ENCODE results near the gene LAMC2. TPM values are rescaled to one million over a fixed set of nuclear protein-coding genes. Genes with fewer than 3 reads are reported as not detected.
A peak's percentile ranks its signal among the peaks of the same experiment; 100 is the strongest.

Gene LAMC2
- total RNA-seq, 4 donors from 2014 or later = 24.2 to 46.5 (median 35.5) TPM

- no peaks in the 10 kb centered on the region for H3K9me3 ChIP-seq
- H3K27me3 ChIP-seq = no peaks in the 10 kb centered on the region
- WGBS = no CpG with 5 or more reads among the region's 2 CpGs
- H3K4me1 ChIP-seq = peaks cover 61% of the 10 kb centered on the region
- no peaks in the 10 kb centered on the region for H3K36me3 ChIP-seq
- DNase-seq (ENCODE audit: low spot score in 2 of 2) = peak in 1 of 2 donors; percentile 85
- TF ChIP-seq POLR2AphosphoS5 (IDR thresholded peaks at IDR 0.05) (peak; percentile 61 to 96 (median 84)), EP300 (IDR thresholded peaks at IDR 0.05) (no peak)
- H3K4me3 ChIP-seq = no peak overlapping the region
- peak overlapping the region; percentile 6 for H3K27ac ChIP-seq
Observed at GRCh38 chr1:183281039-183281438, 95.0 kb downstream of the LAMC2 start.

- Histone ChIP-seq H3K27me3 (no peaks in the 10 kb centered on the region), H3K4me1 (peaks cover 61% of the 10 kb centered on the region), H3K27ac (peak overlapping the region; percentile 58), H3K36me3 (no peaks in the 10 kb centered on the region), H3K4me3 (no peak overlapping the region), H3K9me3 (no peaks in the 10 kb centered on the region)
- TF ChIP-seq CTCF (IDR thresholded peaks at IDR 0.05) = peak; percentile 87 to 92
- no peak for TF ChIP-seq POLR2A (IDR thresholded peaks at IDR 0.05)
- no peak for TF ChIP-seq POLR2AphosphoS5 (IDR thresholded peaks at IDR 0.05)
- TF ChIP-seq EP300 (IDR thresholded peaks at IDR 0.05) = no peak
- WGBS = 34% methylated on average over 11 of the region's 12 CpGs
- DNase-seq (ENCODE audit: low spot score in 2 of 2) = peak; percentile 95
Observed at GRCh38 chr1:183281553-183282091, 95.6 kb downstream of the LAMC2 start.

- no peak for DNase-seq (ENCODE audit: low spot score in 2 of 2)
- WGBS = 86% methylated on average over 9 of the region's 9 CpGs
- Histone ChIP-seq H3K36me3 (no peaks in the 10 kb centered on the region), H3K4me3 (no peak overlapping the region), H3K4me1 (peaks cover 61% of the 10 kb centered on the region), H3K27me3 (no peaks in the 10 kb centered on the region), H3K9me3 (no peaks in the 10 kb centered on the region), H3K27ac (peak overlapping the region; percentile 58)
- no peak for TF ChIP-seq EP300 (IDR thresholded peaks at IDR 0.05)
- TF ChIP-seq POLR2A (IDR thresholded peaks at IDR 0.05) = no peak
- TF ChIP-seq CTCF (IDR thresholded peaks at IDR 0.05) = no peak
- TF ChIP-seq POLR2AphosphoS5 (IDR thresholded peaks at IDR 0.05) = no peak
Observed at GRCh38 chr1:183282101-183282855, 96.2 kb downstream of the LAMC2 start.

- Histone ChIP-seq H3K27me3 (no peaks in the 10 kb centered on the region), H3K4me1 (peaks cover 52% of the 10 kb centered on the region), H3K9me3 (no peaks in the 10 kb centered on the region), H3K27ac (no peak overlapping the region), H3K4me3 (no peak overlapping the region), H3K36me3 (no peaks in the 10 kb centered on the region)
- no peak for DNase-seq (ENCODE audit: low spot score in 2 of 2)
- TF ChIP-seq CTCF (IDR thresholded peaks at IDR 0.05) (no peak), POLR2A (IDR thresholded peaks at IDR 0.05) (no peak), POLR2AphosphoS5 (IDR thresholded peaks at IDR 0.05) (no peak), EP300 (IDR thresholded peaks at IDR 0.05) (no peak)
- 74% methylated on average over 5 of the region's 5 CpGs for WGBS
Observed at GRCh38 chr1:183283286-183283685, 97.2 kb downstream of the LAMC2 start.

GRCh38 chr1:183284086-183284485, 98.0 kb downstream of the LAMC2 start:
- H3K36me3 ChIP-seq = no peaks in the 10 kb centered on the region
- no peak for DNase-seq (ENCODE audit: low spot score in 2 of 2)
- peaks cover 44% of the 10 kb centered on the region for H3K4me1 ChIP-seq
- TF ChIP-seq POLR2A (IDR thresholded peaks at IDR 0.05) (no peak), POLR2AphosphoS5 (IDR thresholded peaks at IDR 0.05) (no peak), CTCF (IDR thresholded peaks at IDR 0.05) (no peak), EP300 (IDR thresholded peaks at IDR 0.05) (no peak)
- WGBS = 68% methylated on average over 5 of the region's 5 CpGs
- no peaks in the 10 kb centered on the region for H3K9me3 ChIP-seq
- H3K27me3 ChIP-seq = no peaks in the 10 kb centered on the region
- no peak overlapping the region for H3K4me3 ChIP-seq
- H3K27ac ChIP-seq = no peak overlapping the region
